ENCODE data around the gene TRIM65. TPM values are rescaled to one million over a fixed set of nuclear protein-coding genes. Genes with fewer than 3 reads are reported as not detected.

Gene TRIM65
- total RNA-seq, 2 experiments from 2014 or later: 9.9 to 11.7 TPM

DNA sequence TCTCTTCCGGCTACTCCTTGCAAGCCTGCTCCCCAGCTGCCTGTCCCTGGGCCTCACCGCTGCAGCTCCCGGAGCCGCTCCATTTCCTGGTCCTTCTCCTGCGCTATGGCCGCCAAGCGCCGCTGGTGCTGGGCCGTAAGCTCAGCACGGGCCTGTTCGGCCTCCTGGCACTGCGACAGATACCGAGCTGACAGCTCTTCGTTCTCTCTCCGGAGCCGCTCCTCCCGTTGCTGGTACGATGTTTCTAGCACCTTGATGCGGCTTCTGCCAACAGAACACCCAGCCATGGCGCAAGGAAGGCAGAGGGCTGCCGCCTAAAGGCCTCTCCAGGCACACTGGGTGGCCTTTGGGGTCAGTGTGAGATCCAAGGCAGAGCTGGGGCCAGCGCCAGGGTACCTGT lies 22.9 kb upstream of the TRIM65 start:
- DNase-seq (no peak), ATAC-seq (ENCODE audit: poor library complexity) (no peak)
- TF ChIP-seq, protein P1, sequence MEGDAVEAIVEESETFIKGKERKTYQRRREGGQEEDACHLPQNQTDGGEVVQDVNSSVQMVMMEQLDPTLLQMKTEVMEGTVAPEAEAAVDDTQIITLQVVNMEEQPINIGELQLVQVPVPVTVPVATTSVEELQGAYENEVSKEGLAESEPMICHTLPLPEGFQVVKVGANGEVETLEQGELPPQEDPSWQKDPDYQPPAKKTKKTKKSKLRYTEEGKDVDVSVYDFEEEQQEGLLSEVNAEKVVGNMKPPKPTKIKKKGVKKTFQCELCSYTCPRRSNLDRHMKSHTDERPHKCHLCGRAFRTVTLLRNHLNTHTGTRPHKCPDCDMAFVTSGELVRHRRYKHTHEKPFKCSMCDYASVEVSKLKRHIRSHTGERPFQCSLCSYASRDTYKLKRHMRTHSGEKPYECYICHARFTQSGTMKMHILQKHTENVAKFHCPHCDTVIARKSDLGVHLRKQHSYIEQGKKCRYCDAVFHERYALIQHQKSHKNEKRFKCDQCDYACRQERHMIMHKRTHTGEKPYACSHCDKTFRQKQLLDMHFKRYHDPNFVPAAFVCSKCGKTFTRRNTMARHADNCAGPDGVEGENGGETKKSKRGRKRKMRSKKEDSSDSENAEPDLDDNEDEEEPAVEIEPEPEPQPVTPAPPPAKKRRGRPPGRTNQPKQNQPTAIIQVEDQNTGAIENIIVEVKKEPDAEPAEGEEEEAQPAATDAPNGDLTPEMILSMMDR (IDR thresholded peaks at IDR 0.05): no peak
- Histone ChIP-seq H3K4me3 (ENCODE audit: low read length) (no peak overlapping the region), H3K27ac (ENCODE audit: low read depth in 1 of 2, low read length in 2 of 2) (no peak overlapping the region), H3K9me3 (ENCODE audit: control insufficient read depth in 1 of 2, insufficient read depth in 1 of 2, low read length in 2 of 2) (no peaks in the 10 kb centered on the region), H3K4me1 (ENCODE audit: insufficient read depth, low read length) (peaks cover 6% of the 10 kb centered on the region), H3K27me3 (ENCODE audit: control insufficient read depth in 1 of 2, insufficient read depth in 2 of 2, low read length in 2 of 2) (no peaks in the 10 kb centered on the region), H3K36me3 (ENCODE audit: insufficient read depth, low read length) (peaks cover 6% of the 10 kb centered on the region)
- ChIA-PET POLR2A (no interaction called here), CTCF (no interaction called here)
- Mint-ChIP-seq H3K9me3 (no peaks in the 10 kb centered on the region), H3K27me3 (no peaks in the 10 kb centered on the region), H3K27ac (no peak overlapping the region), H3K4me3 (no peak overlapping the region), H3K4me1 (ENCODE audit: low read depth) (peaks cover 5% of the 10 kb centered on the region), H3K36me3 (ENCODE audit: low read depth) (peaks cover 4% of the 10 kb centered on the region)
- intact Hi-C loops (cut with DNase I, micrococcal nuclease): loop anchor here in 1 of 2 experiments (5.0 kb wide), 1 partner anchor 373 kb away; no protein-coding TSS in a partner anchor

DNA sequence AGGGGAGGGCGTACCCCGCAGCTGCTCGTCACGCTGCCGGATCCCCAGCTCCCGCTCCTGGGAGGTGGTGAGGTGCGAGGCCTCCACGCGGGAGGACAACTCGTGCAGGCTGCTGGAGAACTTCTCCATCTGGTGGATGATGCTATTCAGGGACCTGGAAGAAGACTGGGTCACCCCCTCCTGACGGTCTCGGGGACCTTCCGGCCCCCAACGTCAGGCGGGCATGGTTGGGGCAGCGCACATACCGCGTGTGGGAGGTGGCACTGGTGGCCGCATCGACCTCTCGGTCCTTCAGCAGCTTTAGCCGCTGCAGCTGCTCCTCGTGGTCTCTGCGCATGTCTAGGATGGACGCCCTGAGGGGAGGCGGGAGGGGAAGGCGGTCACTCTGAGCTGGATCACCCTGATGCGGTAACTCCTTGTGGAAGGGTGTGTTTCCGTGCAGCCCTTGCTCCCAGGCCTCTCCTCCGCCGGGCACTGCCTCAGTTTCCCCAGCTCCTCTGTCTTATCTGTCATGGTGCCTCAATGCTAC lies 21.2 kb upstream of the TRIM65 start:
- no peak for ATAC-seq (ENCODE audit: poor library complexity)
- CTCF ChIA-PET: interaction anchor here (0.5 kb wide), 1 partner anchor 78 kb away, joined by 3 read pairs; no protein-coding TSS in a partner anchor
- TF ChIP-seq, protein P1 (IDR thresholded peaks at IDR 0.05): no peak
- DNase-seq: no peak
- Mint-ChIP-seq H3K4me3 (no peak overlapping the region), H3K4me1 (ENCODE audit: low read depth) (peaks cover 5% of the 10 kb centered on the region), H3K9me3 (no peaks in the 10 kb centered on the region), H3K27me3 (no peaks in the 10 kb centered on the region), H3K36me3 (ENCODE audit: low read depth) (peaks cover 4% of the 10 kb centered on the region), H3K27ac (no peak overlapping the region)
- Histone ChIP-seq H3K36me3 (ENCODE audit: insufficient read depth, low read length) (peaks cover 3% of the 10 kb centered on the region), H3K27me3 (ENCODE audit: control insufficient read depth in 1 of 2, insufficient read depth in 2 of 2, low read length in 2 of 2) (no peaks in the 10 kb centered on the region), H3K9me3 (ENCODE audit: control insufficient read depth in 1 of 2, insufficient read depth in 1 of 2, low read length in 2 of 2) (no peaks in the 10 kb centered on the region), H3K4me3 (ENCODE audit: low read length) (no peak overlapping the region), H3K4me1 (ENCODE audit: insufficient read depth, low read length) (peaks cover 6% of the 10 kb centered on the region), H3K27ac (ENCODE audit: low read depth in 1 of 2, low read length in 2 of 2) (no peak overlapping the region)
- POLR2A ChIA-PET: no interaction called here
- intact Hi-C loops (cut with DNase I, micrococcal nuclease): loop anchor here in 1 of 2 experiments (5.0 kb wide), 1 partner anchor 374 kb away; no protein-coding TSS in a partner anchor

DNA sequence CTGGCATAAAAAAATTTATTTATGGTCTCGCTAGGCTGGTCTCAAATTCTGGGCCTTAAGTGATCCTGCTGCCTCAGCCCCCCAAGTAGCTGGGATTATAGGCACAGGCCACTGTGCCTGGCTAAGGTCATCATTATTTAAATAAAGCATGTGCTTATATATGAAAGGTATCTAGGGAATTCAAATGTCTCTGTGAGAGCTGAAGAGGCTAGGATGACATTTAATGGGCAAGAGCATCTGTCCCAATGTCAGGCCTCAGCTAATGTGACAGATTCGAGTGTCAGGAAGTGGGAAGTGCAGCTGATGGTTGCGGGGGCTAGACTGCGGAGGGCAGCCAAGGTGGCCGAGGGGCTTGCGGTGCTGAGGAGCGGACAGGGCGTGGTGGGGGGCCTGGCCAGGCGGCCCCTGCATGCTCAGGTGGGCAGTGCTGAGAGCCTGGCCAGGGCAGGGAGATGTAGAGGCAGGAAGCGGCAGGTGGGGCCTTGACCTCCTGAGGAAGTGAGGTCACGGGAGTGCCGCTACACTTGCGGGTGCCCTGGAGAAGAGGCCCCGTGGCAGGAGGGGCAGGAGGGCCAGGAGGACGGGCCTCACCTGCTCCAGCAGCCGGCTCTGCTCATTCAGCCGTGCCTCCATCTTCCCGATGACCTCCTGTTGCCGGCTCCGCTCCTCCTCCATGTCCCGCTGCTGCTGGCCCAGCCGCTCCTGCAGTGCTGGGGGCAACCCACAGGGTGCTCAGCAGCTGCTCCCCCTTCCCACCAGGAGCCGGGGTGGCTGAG lies 20.6 kb upstream of the TRIM65 start:
- Mint-ChIP-seq H3K4me3 (no peak overlapping the region), H3K27ac (no peak overlapping the region), H3K9me3 (no peaks in the 10 kb centered on the region), H3K36me3 (ENCODE audit: low read depth) (peaks cover 4% of the 10 kb centered on the region), H3K4me1 (ENCODE audit: low read depth) (peaks cover 5% of the 10 kb centered on the region), H3K27me3 (no peaks in the 10 kb centered on the region)
- no peaks in the 10 kb centered on the region for H3K27me3 ChIP-seq (ENCODE audit: control insufficient read depth in 1 of 2, insufficient read depth in 2 of 2, low read length in 2 of 2)
- no peak overlapping the region for H3K27ac ChIP-seq (ENCODE audit: low read depth in 1 of 2, low read length in 2 of 2)
- DNase-seq: no peak
- TF ChIP-seq, protein P1 (IDR thresholded peaks at IDR 0.05): no peak
- ATAC-seq (ENCODE audit: poor library complexity): no peak
- POLR2A ChIA-PET: no interaction called here
- intact Hi-C loops (cut with DNase I, micrococcal nuclease): loop anchor here in 1 of 2 experiments (5.0 kb wide), 1 partner anchor 375 kb away; no protein-coding TSS in a partner anchor
- H3K36me3 ChIP-seq (ENCODE audit: insufficient read depth, low read length): no peaks in the 10 kb centered on the region
- H3K4me3 ChIP-seq (ENCODE audit: low read length): no peak overlapping the region
- no peaks in the 10 kb centered on the region for H3K9me3 ChIP-seq (ENCODE audit: control insufficient read depth in 1 of 2, insufficient read depth in 1 of 2, low read length in 2 of 2)
- peaks cover 6% of the 10 kb centered on the region for H3K4me1 ChIP-seq (ENCODE audit: insufficient read depth, low read length)
- CTCF ChIA-PET: interaction anchor here (0.5 kb wide), 1 partner anchor 79 kb away, joined by 3 read pairs; no protein-coding TSS in a partner anchor
